GM12864 (cell line): ENCODE results near the gene USH2A.
"Not testable (repeated sequence)": the region's sequence is repeated elsewhere in the genome, so short reads cannot be mapped to it uniquely, and the experiment has no call there.

Experiments
- DNase-seq: peaks from one replicate; pipeline ENCODE4 v3.0.0-alpha.2; 2011; ENCODE audit warnings: low read depth
- H3K4me3 ChIP-seq: 2 replicates; pipeline ENCODE4 v1.5.1; 2011; ENCODE audit warnings: mild to moderate bottlenecking, low read depth, low read length, control low read depth
- CTCF ChIP-seq: IDR thresholded peaks from 2 replicates; pipeline ENCODE4 v1.5.1; 2011; ENCODE audit warnings: low read depth, mild to moderate bottlenecking, moderate library complexity, low read length, control low read depth, inconsistent platforms; ENCODE audit errors: missing control alignments

USH2A gene

GRCh38 chr1:216169351-216169750, 253.9 kb downstream of the USH2A start:
- DNase-seq: no peak
- TF ChIP-seq CTCF: no peak
- no peak overlapping the region for H3K4me3 ChIP-seq

GRCh38 chr1:216168546-216168945, 254.7 kb downstream of the USH2A start:
- no peak for DNase-seq
- no peak overlapping the region for H3K4me3 ChIP-seq
- no peak for TF ChIP-seq CTCF

GRCh38 chr1:216154063-216154462, 269.2 kb downstream of the USH2A start:
- H3K4me3 ChIP-seq: no peak overlapping the region
- no peak for TF ChIP-seq CTCF
- DNase-seq: no peak

- TF ChIP-seq CTCF: no peak
- no peak overlapping the region for H3K4me3 ChIP-seq
- no peak for DNase-seq
Measured at GRCh38 chr1:216153130-216153529, 270.1 kb downstream of the USH2A start.

GRCh38 chr1:216145451-216146018, 277.7 kb downstream of the USH2A start:
- not testable (repeated sequence) for DNase-seq, H3K4me3 ChIP-seq

GRCh38 chr1:216144661-216145450, 278.4 kb downstream of the USH2A start:
- no peak for TF ChIP-seq CTCF
- no peak for DNase-seq
- H3K4me3 ChIP-seq: no peak overlapping the region

GRCh38 chr1:216142921-216143320, 280.3 kb downstream of the USH2A start:
- no peak for TF ChIP-seq CTCF
- DNase-seq: no peak
- H3K4me3 ChIP-seq: no peak overlapping the region
